Glutamatergic neuron (in vitro differentiated cells): ENCODE results near the gene EIF2AK2. TPM values are rescaled to one million over a fixed set of nuclear protein-coding genes. Genes with fewer than 3 reads are reported as not detected.
A peak's percentile ranks its signal among the peaks of the same experiment; 100 is the strongest.

ENCODE experiments used
- DNase-seq: peaks from one replicate; pipeline ENCODE4 v3.0.0; 2022
- H3K27ac Mint-ChIP-seq: one replicate; pipeline ENCODE4 v1.8.0; 2020; ENCODE audit warnings: mild to moderate bottlenecking, mixed read lengths, inconsistent platforms; ENCODE audit not compliant: unreplicated experiment
- H3K27me3 Mint-ChIP-seq: one replicate; pipeline ENCODE4 v1.8.0; 2020; ENCODE audit warnings: mild to moderate bottlenecking, moderate library complexity, mixed read lengths, inconsistent platforms; ENCODE audit not compliant: unreplicated experiment
- H3K36me3 Mint-ChIP-seq: one replicate; pipeline ENCODE4 v1.8.0; 2020; ENCODE audit warnings: mild to moderate bottlenecking, mixed read lengths, inconsistent platforms; ENCODE audit not compliant: unreplicated experiment
- H3K4me1 Mint-ChIP-seq: one replicate; pipeline ENCODE4 v1.8.0; 2020; ENCODE audit warnings: mild to moderate bottlenecking, low read depth, mixed read lengths, inconsistent platforms; ENCODE audit not compliant: unreplicated experiment
- H3K4me3 Mint-ChIP-seq: one replicate; pipeline ENCODE4 v1.8.0; 2020; ENCODE audit warnings: mild to moderate bottlenecking, mixed read lengths, inconsistent platforms; ENCODE audit not compliant: unreplicated experiment
- H3K9me3 Mint-ChIP-seq: one replicate; pipeline ENCODE4 v1.8.0; 2020; ENCODE audit warnings: mild to moderate bottlenecking, moderate library complexity, mixed read lengths, inconsistent platforms; ENCODE audit not compliant: unreplicated experiment
- total RNA-seq: library from RNA; stranded (reverse); fragmentation: NEBNext Ultra II Directional; extraction: Animal tissue kit (Norgen Biotek cat#: 25700); gene quantifications from one replicate; pipeline ENCODE4 v1.2.1, GENCODE V29; 2021; ENCODE audit not compliant: unreplicated experiment
- TF ChIP-seq, protein P1 (sequence below): fragments of 200-600 bp; sonication (generic); IDR thresholded peaks from one replicate; pipeline ENCODE4 v1.5.0; 2021; ENCODE audit not compliant: partially characterized antibody, unreplicated experiment

The EIF2AK2 gene
- total RNA-seq, 1 donor from 2014 or later, result 8.7 TPM

DNA sequence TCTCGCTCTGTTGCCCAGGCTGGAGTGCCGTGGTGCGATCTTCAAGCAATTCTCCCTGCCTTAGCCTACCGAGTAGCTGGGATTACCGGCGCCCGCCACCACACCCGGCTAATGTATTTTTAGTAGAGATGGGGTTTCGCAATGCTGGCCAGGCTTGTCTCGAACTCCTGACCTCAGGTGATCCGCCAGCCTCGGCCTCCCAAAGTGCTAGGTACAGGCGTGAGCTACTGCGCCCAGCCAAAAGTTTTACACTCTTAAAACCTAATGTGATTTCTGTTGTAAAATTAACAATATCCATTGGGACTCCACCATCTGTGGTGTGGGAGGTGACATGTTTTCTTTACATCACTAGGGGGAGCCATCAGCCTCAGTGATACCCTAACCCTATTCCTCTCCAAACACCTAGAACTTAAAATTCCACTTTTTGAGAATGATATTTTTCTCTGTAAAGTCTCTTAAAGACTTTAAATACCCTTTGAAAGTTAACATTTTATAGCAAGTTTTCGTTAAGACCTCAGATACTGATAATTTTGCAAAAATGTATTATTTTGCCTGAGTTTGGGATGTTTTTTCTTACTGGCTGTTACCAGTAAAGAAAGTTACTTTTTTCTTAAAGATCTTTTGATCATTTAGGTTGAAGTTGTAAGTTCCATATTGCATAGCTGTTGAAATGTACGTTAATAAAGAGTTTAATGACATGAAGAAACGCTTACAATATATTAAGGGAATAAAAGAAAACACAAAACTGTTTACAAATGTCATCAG is 11.6 kb upstream of the EIF2AK2 start:
- Mint-ChIP-seq H3K27me3 (no peaks in the 10 kb centered on the region), H3K9me3 (peaks cover 8% of the 10 kb centered on the region), H3K4me1 (no peaks in the 10 kb centered on the region), H3K36me3 (peaks cover 5% of the 10 kb centered on the region), H3K27ac (no peak overlapping the region), H3K4me3 (no peak overlapping the region)
- TF ChIP-seq, protein P1, sequence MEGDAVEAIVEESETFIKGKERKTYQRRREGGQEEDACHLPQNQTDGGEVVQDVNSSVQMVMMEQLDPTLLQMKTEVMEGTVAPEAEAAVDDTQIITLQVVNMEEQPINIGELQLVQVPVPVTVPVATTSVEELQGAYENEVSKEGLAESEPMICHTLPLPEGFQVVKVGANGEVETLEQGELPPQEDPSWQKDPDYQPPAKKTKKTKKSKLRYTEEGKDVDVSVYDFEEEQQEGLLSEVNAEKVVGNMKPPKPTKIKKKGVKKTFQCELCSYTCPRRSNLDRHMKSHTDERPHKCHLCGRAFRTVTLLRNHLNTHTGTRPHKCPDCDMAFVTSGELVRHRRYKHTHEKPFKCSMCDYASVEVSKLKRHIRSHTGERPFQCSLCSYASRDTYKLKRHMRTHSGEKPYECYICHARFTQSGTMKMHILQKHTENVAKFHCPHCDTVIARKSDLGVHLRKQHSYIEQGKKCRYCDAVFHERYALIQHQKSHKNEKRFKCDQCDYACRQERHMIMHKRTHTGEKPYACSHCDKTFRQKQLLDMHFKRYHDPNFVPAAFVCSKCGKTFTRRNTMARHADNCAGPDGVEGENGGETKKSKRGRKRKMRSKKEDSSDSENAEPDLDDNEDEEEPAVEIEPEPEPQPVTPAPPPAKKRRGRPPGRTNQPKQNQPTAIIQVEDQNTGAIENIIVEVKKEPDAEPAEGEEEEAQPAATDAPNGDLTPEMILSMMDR, result peak; percentile 81
- DNase-seq, result no peak

DNA sequence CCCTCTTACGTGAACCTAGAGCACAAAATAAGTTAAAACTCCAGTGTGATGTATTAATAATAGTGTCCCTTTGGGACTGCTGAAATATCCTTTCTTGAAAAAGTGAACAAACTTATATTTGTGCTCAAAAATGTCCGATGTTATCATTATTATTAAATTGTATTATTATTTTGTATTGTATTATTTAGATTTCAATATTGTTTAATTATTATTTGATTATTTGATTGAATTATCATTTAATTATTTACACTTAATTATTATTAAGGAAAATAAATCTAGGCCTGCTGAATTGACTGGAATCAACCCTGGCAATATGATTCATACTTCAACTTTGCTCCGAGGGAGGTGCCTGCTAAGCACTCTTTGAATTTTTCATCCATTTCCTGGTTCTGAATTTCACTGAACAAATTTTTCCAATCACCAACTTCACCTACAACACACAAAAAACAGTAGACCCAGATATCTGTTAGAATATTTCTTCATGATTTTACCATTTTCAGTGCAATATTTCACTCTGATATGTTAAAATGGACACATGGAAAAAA is 10.9 kb upstream of the EIF2AK2 start:
- no peak overlapping the region for H3K27ac Mint-ChIP-seq
- TF ChIP-seq, protein P1, result no peak
- H3K4me3 Mint-ChIP-seq, result no peak overlapping the region
- no peak for DNase-seq
- no peaks in the 10 kb centered on the region for H3K4me1 Mint-ChIP-seq
- peaks cover 8% of the 10 kb centered on the region for H3K9me3 Mint-ChIP-seq
- no peaks in the 10 kb centered on the region for H3K27me3 Mint-ChIP-seq
- peaks cover 5% of the 10 kb centered on the region for H3K36me3 Mint-ChIP-seq

GRCh38 chr2:37164757-37165156 is 8.0 kb upstream of the EIF2AK2 start:
- Mint-ChIP-seq H3K27ac (no peak overlapping the region), H3K4me3 (no peak overlapping the region), H3K9me3 (peaks cover 8% of the 10 kb centered on the region), H3K27me3 (no peaks in the 10 kb centered on the region), H3K4me1 (no peaks in the 10 kb centered on the region), H3K36me3 (peaks cover 5% of the 10 kb centered on the region)
- TF ChIP-seq, protein P1, result no peak
- DNase-seq, result no peak

DNA sequence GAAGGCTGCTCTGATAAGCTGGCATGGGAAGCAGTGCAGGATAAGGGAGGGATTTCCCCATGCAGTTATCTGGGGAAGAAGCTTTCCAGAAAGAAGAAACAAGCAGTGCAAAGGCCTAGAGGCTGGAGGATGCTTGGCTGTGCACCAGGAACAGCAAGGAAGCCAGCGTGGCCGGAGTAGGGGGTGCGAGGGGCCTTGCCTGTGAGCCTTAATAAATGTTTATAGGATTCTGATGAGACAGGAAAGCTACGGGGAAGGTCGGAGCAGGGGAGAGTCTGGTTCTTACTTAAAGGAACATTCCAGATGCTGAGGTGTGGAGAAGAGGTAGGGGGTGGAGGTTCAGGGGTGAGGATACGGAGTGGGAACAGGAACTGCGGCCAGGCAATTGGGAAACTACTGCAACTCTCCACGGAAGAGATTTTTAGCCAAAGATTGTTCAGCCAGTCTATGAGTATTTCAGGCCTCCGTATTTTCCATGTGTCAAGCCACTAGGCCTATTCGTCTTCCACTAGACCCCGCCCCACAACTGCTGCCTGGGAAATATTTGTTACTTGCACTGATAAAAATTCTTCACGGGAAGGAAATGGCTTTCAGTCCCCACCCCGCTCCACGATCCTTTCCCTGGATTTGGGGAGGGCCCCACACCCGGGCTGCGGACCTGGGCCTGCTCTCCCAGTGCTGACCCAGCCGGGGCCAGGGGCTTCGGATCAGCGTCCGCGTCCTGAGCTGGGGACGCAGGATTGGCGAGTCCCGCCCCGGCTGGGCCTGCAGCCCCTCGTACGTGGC is 516 bp downstream of the EIF2AK2 start:
- Mint-ChIP-seq H3K27me3 (no peaks in the 10 kb centered on the region), H3K27ac (peak overlapping the region; percentile 59), H3K36me3 (no peaks in the 10 kb centered on the region), H3K9me3 (no peaks in the 10 kb centered on the region), H3K4me3 (peak overlapping the region; percentile 87), H3K4me1 (peaks cover 5% of the 10 kb centered on the region)
- DNase-seq, result no peak
- TF ChIP-seq, protein P1, result no peak

GRCh38 chr2:37154785-37155184 is 2.0 kb downstream of the EIF2AK2 start:
- DNase-seq, result no peak
- Mint-ChIP-seq H3K36me3 (no peaks in the 10 kb centered on the region), H3K4me3 (no peak overlapping the region), H3K27ac (no peak overlapping the region), H3K9me3 (no peaks in the 10 kb centered on the region), H3K27me3 (no peaks in the 10 kb centered on the region), H3K4me1 (peaks cover 5% of the 10 kb centered on the region)
- TF ChIP-seq, protein P1, result no peak
